ENCODE data around the gene PRAMEF1. TPM values are rescaled to one million over a fixed set of nuclear protein-coding genes. Genes with fewer than 3 reads are reported as not detected.

PRAMEF1 gene
- total and polyA plus RNA-seq, 2 of the 13 experiments (the other 11 are each of a cell fraction or from before 2014, with no cell fraction given): not detected

DNA sequence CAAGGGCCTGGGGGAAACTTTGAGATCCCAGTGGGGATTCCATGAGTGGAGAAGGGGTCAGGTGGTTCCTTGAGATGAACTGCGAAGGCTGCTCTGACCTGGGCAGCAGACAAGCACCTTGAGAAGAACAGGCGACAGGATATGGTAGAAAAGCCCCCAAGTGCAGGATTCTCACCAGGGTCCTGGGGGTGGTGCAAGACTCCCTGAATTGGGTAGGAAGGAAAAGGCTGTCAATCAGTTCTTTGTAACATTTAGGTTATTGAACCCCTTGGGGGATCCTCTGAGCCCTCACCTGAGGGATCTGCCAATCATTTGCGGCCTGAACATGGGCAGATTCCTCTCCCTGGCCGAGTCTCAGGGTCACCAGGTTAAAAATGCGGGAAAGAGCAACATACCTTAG is 20.0 kb upstream of the PRAMEF1 start:
- DNase-seq (ENCODE audit: low spot score) (no peak), ATAC-seq (no peak), FAIRE-seq (no peak)
- TF ChIP-seq, protein P1, sequence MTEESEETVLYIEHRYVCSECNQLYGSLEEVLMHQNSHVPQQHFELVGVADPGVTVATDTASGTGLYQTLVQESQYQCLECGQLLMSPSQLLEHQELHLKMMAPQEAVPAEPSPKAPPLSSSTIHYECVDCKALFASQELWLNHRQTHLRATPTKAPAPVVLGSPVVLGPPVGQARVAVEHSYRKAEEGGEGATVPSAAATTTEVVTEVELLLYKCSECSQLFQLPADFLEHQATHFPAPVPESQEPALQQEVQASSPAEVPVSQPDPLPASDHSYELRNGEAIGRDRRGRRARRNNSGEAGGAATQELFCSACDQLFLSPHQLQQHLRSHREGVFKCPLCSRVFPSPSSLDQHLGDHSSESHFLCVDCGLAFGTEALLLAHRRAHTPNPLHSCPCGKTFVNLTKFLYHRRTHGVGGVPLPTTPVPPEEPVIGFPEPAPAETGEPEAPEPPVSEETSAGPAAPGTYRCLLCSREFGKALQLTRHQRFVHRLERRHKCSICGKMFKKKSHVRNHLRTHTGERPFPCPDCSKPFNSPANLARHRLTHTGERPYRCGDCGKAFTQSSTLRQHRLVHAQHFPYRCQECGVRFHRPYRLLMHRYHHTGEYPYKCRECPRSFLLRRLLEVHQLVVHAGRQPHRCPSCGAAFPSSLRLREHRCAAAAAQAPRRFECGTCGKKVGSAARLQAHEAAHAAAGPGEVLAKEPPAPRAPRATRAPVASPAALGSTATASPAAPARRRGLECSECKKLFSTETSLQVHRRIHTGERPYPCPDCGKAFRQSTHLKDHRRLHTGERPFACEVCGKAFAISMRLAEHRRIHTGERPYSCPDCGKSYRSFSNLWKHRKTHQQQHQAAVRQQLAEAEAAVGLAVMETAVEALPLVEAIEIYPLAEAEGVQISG (CRISPR knock-in tag; IDR thresholded peaks at IDR 0.05): no peak
- ChIA-PET POLR2A (no interaction called here), CTCF (ENCODE audit: low intra/inter-chr PET ratio, low total read pairs) (no interaction called here)
- WGBS (ENCODE audit: low lambda C conversion rate): 4% methylated on average over 5 of the region's 5 CpGs
- H4K20me1 ChIP-seq (ENCODE audit: insufficient read depth, low read length): no peaks in the 10 kb centered on the region
- H3K4me3 ChIP-seq (replicated peaks in 1 of 3; ENCODE audit: insufficient read depth in 1 of 3, low read depth in 2 of 3, low read length in 3 of 3): no peak overlapping the region
- H3K27me3 ChIP-seq (ENCODE audit: control insufficient read depth in 1 of 2, insufficient read depth in 2 of 2, low read length in 2 of 2): peaks cover 5 to 44% of the 10 kb centered on the region in 2 experiments
- no peaks in the 10 kb centered on the region for H3K79me2 ChIP-seq (ENCODE audit: insufficient read depth, low read length)
- H3K9me3 ChIP-seq (ENCODE audit: low read length): no peaks in the 10 kb centered on the region
- H3K4me1 ChIP-seq (ENCODE audit: insufficient read depth, low read length): no peaks in the 10 kb centered on the region
- H3K4me2 ChIP-seq (ENCODE audit: low read depth, low read length): no peak overlapping the region
- no peaks in the 10 kb centered on the region for H3K36me3 ChIP-seq (replicated peaks in 1 of 2; ENCODE audit: control insufficient read depth in 1 of 2, insufficient read depth in 2 of 2, low read length in 2 of 2)
- in situ Hi-C loops (cut with HindIII; ENCODE audit: extremely low pct_ligation_motif_present, low pct_unique_long_range_greater_than_20kb): loop anchor here (10.0 kb wide), 1 partner anchor 496 kb away; no protein-coding TSS in a partner anchor
- H2AFZ ChIP-seq (ENCODE audit: low read length): no peak overlapping the region
- no peak overlapping the region for H3K27ac ChIP-seq (ENCODE audit: extremely low read length, insufficient read depth, low read length)
- intact Hi-C loops (cut with micrococcal nuclease; ENCODE audit: unreplicated experiment): no loop called here
- no peak overlapping the region for H3K9ac ChIP-seq (ENCODE audit: insufficient read depth, low read depth, low read length)
- no TSS peak for BruUV-seq (replicated peaks)

GRCh38 chr1:12772520-12772919 is 18.7 kb upstream of the PRAMEF1 start:
- ATAC-seq (no peak), FAIRE-seq (no peak), DNase-seq (ENCODE audit: low spot score) (no peak)
- no peak overlapping the region for H2AFZ ChIP-seq (ENCODE audit: low read length)
- peaks cover 5 to 55% of the 10 kb centered on the region in 2 experiments for H3K27me3 ChIP-seq (ENCODE audit: control insufficient read depth in 1 of 2, insufficient read depth in 2 of 2, low read length in 2 of 2)
- 4% methylated on average over 4 of the region's 5 CpGs for WGBS (ENCODE audit: low lambda C conversion rate)
- H3K79me2 ChIP-seq (ENCODE audit: insufficient read depth, low read length): no peaks in the 10 kb centered on the region
- H3K4me2 ChIP-seq (ENCODE audit: low read depth, low read length): no peak overlapping the region
- H3K9ac ChIP-seq (ENCODE audit: insufficient read depth, low read depth, low read length): no peak overlapping the region
- H3K4me3 ChIP-seq (replicated peaks in 1 of 3; ENCODE audit: insufficient read depth in 1 of 3, low read depth in 2 of 3, low read length in 3 of 3): no peak overlapping the region
- H4K20me1 ChIP-seq (ENCODE audit: insufficient read depth, low read length): no peaks in the 10 kb centered on the region
- BruUV-seq (replicated peaks): no TSS peak
- no peaks in the 10 kb centered on the region for H3K36me3 ChIP-seq (replicated peaks in 1 of 2; ENCODE audit: control insufficient read depth in 1 of 2, insufficient read depth in 2 of 2, low read length in 2 of 2)
- H3K27ac ChIP-seq (ENCODE audit: extremely low read length, insufficient read depth, low read length): no peak overlapping the region
- intact Hi-C loops (cut with micrococcal nuclease; ENCODE audit: unreplicated experiment): no loop called here
- in situ Hi-C loops (cut with HindIII; ENCODE audit: extremely low pct_ligation_motif_present, low pct_unique_long_range_greater_than_20kb): loop anchor here (10.0 kb wide), 1 partner anchor 498 kb away; no protein-coding TSS in a partner anchor
- POLR2A ChIA-PET: no interaction called here
- no peaks in the 10 kb centered on the region for H3K4me1 ChIP-seq (ENCODE audit: insufficient read depth, low read length)
- no peaks in the 10 kb centered on the region for H3K9me3 ChIP-seq (ENCODE audit: low read length)
- CTCF ChIA-PET (ENCODE audit: low intra/inter-chr PET ratio, low total read pairs): no interaction called here
- TF ChIP-seq SUZ12 (IDR thresholded peaks at IDR 0.05; ENCODE audit: low read depth, low read length) (no peak), AKNA (CRISPR knock-in tag; IDR thresholded peaks at IDR 0.05; ENCODE audit: borderline replicate concordance) (no peak), ZNF543 (CRISPR knock-in tag; IDR thresholded peaks at IDR 0.05) (no peak), SP4 (CRISPR knock-in tag; IDR thresholded peaks at IDR 0.05) (no peak), XBP1 (CRISPR knock-in tag; IDR thresholded peaks at IDR 0.05) (no peak), CHD4 (IDR thresholded peaks at IDR 0.05; ENCODE audit: borderline replicate concordance, low read length) (no peak), USF2 (IDR thresholded peaks at IDR 0.05; ENCODE audit: low read depth, low read length) (no peak), USF2 (CRISPR knock-in tag; IDR thresholded peaks at IDR 0.05; ENCODE audit: borderline replicate concordance) (no peak)

Data from HepG2 (cell line).